Mucosa of rectum (tissue), 2 donors: ENCODE data around the gene STX16.
"Not testable (repeated sequence)": the region's sequence is repeated elsewhere in the genome, so short reads cannot be mapped to it uniquely, and the experiment has no call there.

Experiments
- H3K27ac ChIP-seq, 2 donors: one replicate each; pipeline ENCODE4 v1.7.0; 2013; ENCODE audit warnings: inconsistent platforms in 2 of 2, low read depth in 2 of 2, low read length in 2 of 2
- H3K27me3 ChIP-seq, 2 donors: one replicate each; pipeline ENCODE4 v1.7.0; 2013; ENCODE audit warnings: low read length in 2 of 2; ENCODE audit not compliant: control insufficient read depth in 2 of 2, insufficient read depth in 2 of 2
- H3K36me3 ChIP-seq, 2 donors: one replicate each; pipeline ENCODE4 v1.7.0; 2013; ENCODE audit warnings: low read length in 2 of 2; ENCODE audit not compliant: control insufficient read depth in 2 of 2, insufficient read depth in 2 of 2
- H3K4me1 ChIP-seq, 2 donors: one replicate each; pipeline ENCODE4 v1.7.0; 2013; ENCODE audit warnings: low read length in 2 of 2, mild to moderate bottlenecking in 1 of 2; ENCODE audit not compliant: control insufficient read depth in 2 of 2, insufficient read depth in 2 of 2
- H3K4me3 ChIP-seq, 2 donors: one replicate each; pipeline ENCODE4 v1.7.0; 2013; ENCODE audit warnings: low read length in 2 of 2
- H3K9ac ChIP-seq, 2 donors: one replicate each; pipeline ENCODE4 v1.7.0; 2013; ENCODE audit warnings: low read length in 2 of 2, low read depth in 1 of 2, mild to moderate bottlenecking in 1 of 2
- H3K9me3 ChIP-seq, 2 donors: one replicate each; pipeline ENCODE4 v1.7.0; 2013; ENCODE audit warnings: low read length in 2 of 2; ENCODE audit not compliant: control insufficient read depth in 2 of 2
- donor health status: healthy.
- donor health status: Normal muscosa, but diverticular disease.

STX16 gene

GRCh38 chr20:58723628-58723984 is 72.5 kb downstream of the STX16 start:
- Histone ChIP-seq H3K27ac (no peak overlapping the region), H3K9me3 (no peaks in the 10 kb centered on the region), H3K36me3 (no peaks in the 10 kb centered on the region), H3K9ac (no peak overlapping the region), H3K4me1 (no peaks in the 10 kb centered on the region), H3K27me3 (peaks cover 0 to 2% of the 10 kb centered on the region in 2 donors), H3K4me3 (no peak overlapping the region)

GRCh38 chr20:58726156-58726555 is 75.1 kb downstream of the STX16 start:
- H3K9me3 ChIP-seq, H3K27ac ChIP-seq, H3K36me3 ChIP-seq, H3K9ac ChIP-seq, H3K4me1 ChIP-seq, H3K4me3 ChIP-seq, H3K27me3 ChIP-seq: not testable (repeated sequence)
